CD4-positive, alpha-beta T cell treated with Interleukin-4 for 4 hours (primary cell): ENCODE measurements around the gene HMSD.

ENCODE experiments used
- DNase-seq: peaks from one replicate; pipeline ENCODE4 v3.0.0-alpha.2; 2020

Gene HMSD

GRCh38 chr18:63997041-63997440 is 47.9 kb downstream of the HMSD start:
- DNase-seq: no peak

GRCh38 chr18:63997606-63998005 is 48.5 kb downstream of the HMSD start:
- DNase-seq: no peak

DNA sequence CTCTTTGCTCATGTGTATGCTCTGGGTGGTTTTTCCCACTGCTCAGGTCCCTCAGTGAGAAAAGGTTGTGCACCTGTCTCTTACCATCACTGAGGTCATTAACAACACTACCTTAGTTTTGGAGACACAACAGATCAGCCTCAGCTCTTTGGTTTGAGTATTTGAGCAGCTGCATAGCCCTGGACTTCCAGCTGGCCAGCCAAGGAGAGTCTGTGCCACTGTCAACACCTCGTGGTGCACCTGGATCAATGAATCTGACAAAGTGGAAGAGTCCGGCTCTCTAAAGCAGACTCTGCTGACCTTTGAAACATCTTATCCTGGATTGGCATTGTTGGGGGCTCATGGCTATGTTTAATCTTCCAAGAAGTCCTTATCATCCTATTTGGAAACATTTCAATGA is 50.8 kb downstream of the HMSD start:
- DNase-seq: no peak

DNA sequence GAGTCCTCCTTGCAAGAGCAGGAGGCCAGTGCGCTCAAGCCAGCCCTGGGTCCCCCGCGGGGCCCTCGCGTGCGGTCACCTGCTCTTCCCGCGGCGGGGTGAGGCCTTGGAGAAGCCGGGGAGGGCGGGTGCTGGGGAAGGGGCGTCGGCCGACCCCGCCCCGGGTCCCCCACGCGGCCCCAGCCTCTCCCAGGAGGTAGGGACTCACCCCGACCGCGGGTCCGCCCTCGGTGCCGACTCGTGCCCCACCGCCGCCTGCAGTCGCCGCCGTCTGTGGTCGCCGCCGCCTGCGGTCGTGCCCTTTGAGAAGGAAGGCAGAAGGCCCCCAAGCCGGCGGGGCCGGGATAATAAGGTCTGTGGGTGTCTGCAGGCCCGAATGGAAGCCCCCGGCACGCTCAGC is 53.5 kb downstream of the HMSD start:
- no peak for DNase-seq

DNA sequence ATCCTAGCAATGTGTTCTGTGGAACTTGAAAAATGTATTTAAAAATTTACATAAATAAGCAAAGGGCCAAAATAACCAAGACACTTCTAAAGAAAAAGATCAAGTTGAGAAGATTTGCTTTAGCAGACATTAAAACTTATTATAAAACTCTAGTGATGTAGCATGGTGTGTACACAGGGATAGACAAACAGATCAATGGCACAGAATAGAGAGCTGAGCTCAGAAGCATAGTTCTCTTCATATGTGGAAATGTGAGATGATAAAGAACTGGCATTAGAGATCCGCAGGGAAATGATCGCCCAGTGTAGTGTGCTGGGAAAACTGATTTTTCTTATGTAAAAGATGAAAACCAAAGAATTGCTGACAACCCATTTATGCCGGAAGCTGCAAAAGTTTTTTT is 60.2 kb downstream of the HMSD start:
- no peak for DNase-seq
